H1 (cell line): ENCODE measurements around the gene LY9.

Experiments used
- CEBPB ChIP-seq: IDR thresholded peaks from 2 replicates; pipeline ENCODE4 v1.6.1; 2012; ENCODE audit warnings: low read depth, low read length
- CTCF ChIP-seq, 3 experiments: IDR thresholded peaks; 1 replicate in 2 of 3; 2 replicates in 1 of 3; pipeline versions ENCODE4 v1.5.1 to v1.6.1; 2011; ENCODE audit warnings: low read length in 3 of 3, mild to moderate bottlenecking in 3 of 3, inconsistent platforms in 2 of 3, low read depth in 1 of 3, moderate library complexity in 1 of 3; ENCODE audit not compliant: insufficient read depth in 1 of 3; ENCODE audit errors: control extremely low read depth in 1 of 3
- KDM1A ChIP-seq: fragments of 200-600, 300-600 bp; sonication (generic); IDR thresholded peaks from 2 replicates; pipeline ENCODE4 v1.7.1; 2016; ENCODE audit warnings: mild to moderate bottlenecking, low read length, borderline replicate concordance
- POLR2AphosphoS5 ChIP-seq: IDR thresholded peaks from 2 replicates; pipeline ENCODE4 v1.6.1; 2011; ENCODE audit warnings: low read depth, low read length
- RAD21 ChIP-seq, 2 experiments: IDR thresholded peaks in 1 of 2; conservative IDR thresholded peaks in 1 of 2; 2 replicates each; pipeline ENCODE4 v1.6.1; 2011; ENCODE audit warnings: low read depth in 2 of 2, low read length in 2 of 2, improper control_type of control experiment in 1 of 2, inconsistent platforms in 1 of 2, mild to moderate bottlenecking in 1 of 2, moderate library complexity in 1 of 2
- RFX5 ChIP-seq: IDR thresholded peaks from 2 replicates; pipeline ENCODE4 v1.6.1; 2011; ENCODE audit warnings: low read depth, low read length, improper control_type of control experiment, borderline replicate concordance
- SRF ChIP-seq: IDR thresholded peaks from 2 replicates; pipeline ENCODE4 v1.6.1; 2011; ENCODE audit warnings: mild to moderate bottlenecking, low read depth, low read length, moderate library complexity
- TAF1 ChIP-seq: IDR thresholded peaks from 2 replicates; pipeline ENCODE4 v1.6.1; 2011; ENCODE audit warnings: mild to moderate bottlenecking, low read depth, low read length
- ZNF274 ChIP-seq: IDR thresholded peaks from 2 replicates; pipeline ENCODE4 v1.7.0; 2012; ENCODE audit warnings: low read length, borderline replicate concordance; ENCODE audit errors: extremely low read depth
- TF ChIP-seq, protein P1 (sequence below): IDR thresholded peaks from 2 replicates; pipeline ENCODE4 v1.6.1; 2011; ENCODE audit warnings: low read length, improper control_type of control experiment

GRCh38 chr1:160780398-160780755 lies 15.6 kb upstream of the LY9 start:
- TF ChIP-seq KDM1A (0 out of 2 replicates have a peak, but pooled peaks have one; percentile 22), CEBPB (no peak), CTCF (IDR thresholded peaks at IDR 0.05; ENCODE audit: control extremely low read depth in 1 of 3, insufficient read depth in 1 of 3, low read depth in 1 of 3, low read length in 3 of 3) (no peak), ZNF274 (no peak), RFX5 (no peak), TAF1 (no peak), SRF (no peak), POLR2AphosphoS5 (no peak), RAD21 (IDR thresholded peaks at IDR 0.05 in 1 of 2, conservative IDR thresholded peaks at IDR 0.05 in 1 of 2; ENCODE audit: low read depth in 2 of 2, low read length in 2 of 2) (no peak)
- TF ChIP-seq, protein P1, sequence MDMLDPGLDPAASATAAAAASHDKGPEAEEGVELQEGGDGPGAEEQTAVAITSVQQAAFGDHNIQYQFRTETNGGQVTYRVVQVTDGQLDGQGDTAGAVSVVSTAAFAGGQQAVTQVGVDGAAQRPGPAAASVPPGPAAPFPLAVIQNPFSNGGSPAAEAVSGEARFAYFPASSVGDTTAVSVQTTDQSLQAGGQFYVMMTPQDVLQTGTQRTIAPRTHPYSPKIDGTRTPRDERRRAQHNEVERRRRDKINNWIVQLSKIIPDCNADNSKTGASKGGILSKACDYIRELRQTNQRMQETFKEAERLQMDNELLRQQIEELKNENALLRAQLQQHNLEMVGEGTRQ = no peak
